GM12878 (cell line): ENCODE data around the gene GLA. TPM values are rescaled to one million over a fixed set of nuclear protein-coding genes. Genes with fewer than 3 reads are reported as not detected.

ENCODE experiments used
- ATAC-seq: fragments of 200-7000 bp; cut with Tn5 transposase; 3 replicates; pipeline ENCODE4 v1.9.1; 2020; ENCODE audit warnings: mild to moderate bottlenecking, moderate library complexity
- BruUV-seq: library from RNA; stranded (reverse); fragments of 400-500 nt; replicated peaks from 2 replicates; lab custom pipeline; 2021; lab: Mats Ljungman, UMichigan
- CTCF ChIA-PET: fragments of 300-600 bp; sonication (Branson Sonifier 250); formaldehyde crosslinking; extraction: SDS; loops from one replicate; lab custom pipeline; 2021; ENCODE audit warnings: inconsistent platforms; lab: Yijun Ruan, JAX
- POLR2A ChIA-PET: fragments of 350-600 bp; formaldehyde crosslinking; extraction: SDS; loops from one replicate; lab custom pipeline; 2021; ENCODE audit warnings: inconsistent platforms; lab: Charles Lee
- RAD21 ChIA-PET: fragments of 300-600 bp; sonication (Branson Sonifier 250); formaldehyde crosslinking; loops from one replicate; lab custom pipeline; 2023; ENCODE audit warnings: antibody characterized with exemption; ENCODE audit not compliant: unreplicated experiment; lab: Charles Lee
- SMC1A ChIA-PET: fragments of 300-600 bp; sonication (Branson Sonifier 250); formaldehyde crosslinking; loops from one replicate; lab custom pipeline; 2023; ENCODE audit not compliant: unreplicated experiment, uncharacterized antibody; lab: Charles Lee
- DNase-seq: peaks from one replicate; pipeline ENCODE4 v3.0.0-alpha.2; 2011; ENCODE audit warnings: low read depth, low spot score
- FAIRE-seq: peaks from 3 replicates; lab custom pipeline; 2011; peaks lifted over from hg19 to GRCh38; lab: Jason Lieb, UNC
- H2AFZ ChIP-seq: 2 replicates; pipeline ENCODE4 v1.6.0; 2011; ENCODE audit warnings: low read depth, low read length, control low read depth; ENCODE audit not compliant: control insufficient read depth
- H3K27ac ChIP-seq: 2 replicates; pipeline ENCODE4 v1.5.1; 2011; ENCODE audit warnings: control low read depth; ENCODE audit not compliant: control insufficient read depth, insufficient read depth
- H3K27me3 ChIP-seq, 2 experiments: replicated peaks in 1 of 2; 2 replicates each; pipeline versions ENCODE4 v1.6.0 to v1.6.1; 2011; ENCODE audit warnings: low read length in 1 of 2; ENCODE audit not compliant: control insufficient read depth in 2 of 2, insufficient read depth in 2 of 2
- H3K36me3 ChIP-seq, 2 experiments: 2 replicates each; pipeline ENCODE4 v1.5.1; 2011; ENCODE audit warnings: low read length in 1 of 2; ENCODE audit not compliant: control insufficient read depth in 2 of 2, insufficient read depth in 2 of 2
- H3K4me1 ChIP-seq: 2 replicates; pipeline ENCODE4 v1.6.1; 2011; ENCODE audit warnings: mild to moderate bottlenecking, low read length, moderate library complexity, mixed read lengths; ENCODE audit not compliant: control insufficient read depth, insufficient read depth
- H3K4me2 ChIP-seq: 2 replicates; pipeline ENCODE4 v1.6.0; 2011; ENCODE audit warnings: control low read depth; ENCODE audit not compliant: control insufficient read depth, insufficient read depth
- H3K4me3 ChIP-seq: fragments of 200-600 bp; sonication (generic); 2 replicates; pipeline ENCODE4 v1.5.1; 2016
- H3K79me2 ChIP-seq: 2 replicates; pipeline ENCODE4 v1.6.0; 2011; ENCODE audit warnings: low read length; ENCODE audit not compliant: control insufficient read depth, insufficient read depth
- H3K9ac ChIP-seq: 2 replicates; pipeline ENCODE4 v1.8.0; 2011; ENCODE audit warnings: low read length, control low read depth, mixed read lengths; ENCODE audit not compliant: control insufficient read depth, insufficient read depth
- H3K9me3 ChIP-seq: replicated peaks from 3 replicates; pipeline ENCODE4 v1.5.1; 2011; ENCODE audit warnings: mild to moderate bottlenecking, low read length; ENCODE audit not compliant: control insufficient read depth, insufficient read depth
- H4K20me1 ChIP-seq: 2 replicates; pipeline ENCODE4 v1.6.0; 2011; ENCODE audit not compliant: control insufficient read depth, insufficient read depth
- BACH1 ChIP-seq: fragments of 450-650 bp; IDR thresholded peaks from 2 replicates; pipeline ENCODE4 v1.6.1; 2017; ENCODE audit warnings: mild to moderate bottlenecking, borderline replicate concordance
- BHLHE40 ChIP-seq, 2 experiments: fragments of 450-650 bp in 1 of 2; IDR thresholded peaks; 2 replicates each; pipeline ENCODE4 v1.6.1; 2011 to 2017; ENCODE audit warnings: low read depth in 2 of 2, borderline replicate concordance in 1 of 2, improper control_type of control experiment in 1 of 2, low read length in 1 of 2, mild to moderate bottlenecking in 1 of 2
- CBFB ChIP-seq: IDR thresholded peaks from 2 replicates; pipeline ENCODE4 v1.6.1; 2016; ENCODE audit warnings: antibody characterized with exemption, low read depth
- CREM ChIP-seq: IDR thresholded peaks from 2 replicates; pipeline ENCODE4 v1.6.1; 2014; ENCODE audit warnings: antibody characterized with exemption, low read depth
- DPF2 ChIP-seq: fragments of 450-650 bp; IDR thresholded peaks from 2 replicates; pipeline ENCODE4 v1.6.1; 2017; ENCODE audit warnings: mild to moderate bottlenecking
- EGR1 ChIP-seq, 2 experiments: IDR thresholded peaks; 1 replicate in 1 of 2; 2 replicates in 1 of 2; pipeline ENCODE4 v1.6.1; 2011 to 2012; ENCODE audit warnings: low read depth in 2 of 2, low read length in 2 of 2, borderline replicate concordance in 1 of 2, mild to moderate bottlenecking in 1 of 2, moderate library complexity in 1 of 2
- ESRRA ChIP-seq: IDR thresholded peaks from 2 replicates; pipeline ENCODE4 v1.6.1; 2012; ENCODE audit warnings: mild to moderate bottlenecking, low read length, improper control_type of control experiment
- FOS ChIP-seq: IDR thresholded peaks from 3 replicates; pipeline ENCODE4 v1.6.1; 2011; ENCODE audit warnings: borderline replicate concordance; ENCODE audit not compliant: insufficient read length; ENCODE audit errors: extremely low read depth
- FOXM1 ChIP-seq: IDR thresholded peaks from 2 replicates; pipeline ENCODE4 v1.6.1; 2012; ENCODE audit warnings: low read depth, mild to moderate bottlenecking, inconsistent platforms, low read length, moderate library complexity
- GABPA ChIP-seq: IDR thresholded peaks from 2 replicates; pipeline ENCODE4 v1.6.1; 2014; ENCODE audit warnings: antibody characterized with exemption, low read depth, mild to moderate bottlenecking, inconsistent platforms
- GATAD2B ChIP-seq: fragments of 450-650 bp; conservative IDR thresholded peaks from 2 replicates; pipeline ENCODE4 v1.6.1; 2017; ENCODE audit warnings: low read depth, mild to moderate bottlenecking, moderate library complexity
- HDAC6 ChIP-seq: fragments of 200-600 bp; sonication (generic); IDR thresholded peaks from one replicate; pipeline ENCODE4 v1.8.0; 2017; ENCODE audit warnings: antibody characterized with exemption; ENCODE audit not compliant: unreplicated experiment
- MYB ChIP-seq: fragments of 150-350 bp; IDR thresholded peaks from 2 replicates; pipeline ENCODE4 v1.6.1; 2014; ENCODE audit warnings: mild to moderate bottlenecking, low read depth, low read length, borderline replicate concordance
- NR2F1 ChIP-seq: fragments of 450-650 bp; conservative IDR thresholded peaks from 2 replicates; pipeline ENCODE4 v1.6.1; 2017; ENCODE audit warnings: mild to moderate bottlenecking
- PAX5 ChIP-seq: IDR thresholded peaks from 2 replicates; pipeline ENCODE4 v1.6.1; 2011; ENCODE audit warnings: low read depth, low read length, borderline replicate concordance
- PML ChIP-seq: IDR thresholded peaks from 2 replicates; pipeline ENCODE4 v1.6.1; 2012; ENCODE audit warnings: low read length, inconsistent platforms
- POU2F2 ChIP-seq: IDR thresholded peaks from 3 replicates; pipeline ENCODE4 v1.6.1; 2011; ENCODE audit warnings: low read depth, mild to moderate bottlenecking, low read length, borderline replicate concordance
- RUNX3 ChIP-seq: IDR thresholded peaks from 2 replicates; pipeline ENCODE4 v1.6.1; 2012; ENCODE audit warnings: low read length, inconsistent platforms
- SMAD1 ChIP-seq: fragments of 450-650 bp; IDR thresholded peaks from 2 replicates; pipeline ENCODE4 v1.6.1; 2018; ENCODE audit warnings: mild to moderate bottlenecking, low read depth; ENCODE audit not compliant: partially characterized antibody
- SUPT20H ChIP-seq: IDR thresholded peaks from 2 replicates; pipeline ENCODE4 v1.6.1; 2011; ENCODE audit warnings: low read depth, mild to moderate bottlenecking, low read length, moderate library complexity, borderline replicate concordance; ENCODE audit not compliant: control insufficient read depth
- YY1 ChIP-seq: IDR thresholded peaks from 2 replicates; pipeline ENCODE4 v1.6.1; 2011; ENCODE audit warnings: low read depth, mild to moderate bottlenecking, low read length
- ZNF207 ChIP-seq: fragments of 450-650 bp; IDR thresholded peaks from 2 replicates; pipeline ENCODE4 v1.6.1; 2014; ENCODE audit warnings: antibody characterized with exemption, mild to moderate bottlenecking, borderline replicate concordance
- whole genome bisulfite sequencing: methylation state at CpG from one replicate; pipeline ENCODE4 v1.1.6; 2016; ENCODE audit warnings: low lambda C conversion rate; ENCODE audit not compliant: insufficient replicate concordance, insufficient coverage; ENCODE audit errors: missing lambda C conversion rate; 5-methylcytosine and 5-hydroxymethylcytosine counted together
- in situ Hi-C: fragments of 300-500 bp; cut with MboI; formaldehyde crosslinking; loops from 9 replicates; pipeline ENCODE4 v1.14.3; 2018; ENCODE audit warnings: mixed read lengths
- intact Hi-C: fragments of 100-400 bp; cut with micrococcal nuclease; formaldehyde crosslinking; loops from one replicate; pipeline ENCODE4 v1.14.2; 2022; ENCODE audit not compliant: unreplicated experiment
- polyA plus RNA-seq, 11 experiments: library from polyadenylated mRNA; depleted of rRNA in 4 of 11; unstranded in 6 of 11; stranded (reverse) in 5 of 11; fragments of >200 nt; fragmentation: Nextera tagmentation in 4 of 11; fragmentation: Illumina TruSeq in 1 of 11; extraction: Ambion mirVana in 4 of 11; extraction: Trizol in 1 of 11; gene quantifications; 1 replicate in 1 of 11; 2 replicates in 10 of 11; pipeline versions ENCODE4 v1.2.1 to v1.2.3, GENCODE V29; 2011 to 2016; ENCODE audit warnings: inconsistent platforms in 2 of 11, missing spikeins in 2 of 11, low read depth in 1 of 11
- total RNA-seq, 4 experiments: library from RNA; depleted of rRNA in 3 of 4; stranded (reverse); fragments of >200 nt in 3 of 4; fragmentation: Illumina TruSeq in 1 of 4; extraction: Trizol in 1 of 4; gene quantifications; 2 replicates each; pipeline versions ENCODE4 v1.2.1 to v1.2.3, GENCODE V29; 2013 to 2021
- TF ChIP-seq, protein P1 (sequence below): fragments of 450-650 bp; IDR thresholded peaks from 2 replicates; pipeline ENCODE4 v1.6.1; 2017; ENCODE audit warnings: low read depth, mild to moderate bottlenecking, moderate library complexity

Gene GLA
- total and polyA plus RNA-seq, 10 of the 15 experiments (the other 5 are each of a cell fraction or from before 2014, with no cell fraction given) = 23.8 to 66.4 (median 29.1) TPM

DNA sequence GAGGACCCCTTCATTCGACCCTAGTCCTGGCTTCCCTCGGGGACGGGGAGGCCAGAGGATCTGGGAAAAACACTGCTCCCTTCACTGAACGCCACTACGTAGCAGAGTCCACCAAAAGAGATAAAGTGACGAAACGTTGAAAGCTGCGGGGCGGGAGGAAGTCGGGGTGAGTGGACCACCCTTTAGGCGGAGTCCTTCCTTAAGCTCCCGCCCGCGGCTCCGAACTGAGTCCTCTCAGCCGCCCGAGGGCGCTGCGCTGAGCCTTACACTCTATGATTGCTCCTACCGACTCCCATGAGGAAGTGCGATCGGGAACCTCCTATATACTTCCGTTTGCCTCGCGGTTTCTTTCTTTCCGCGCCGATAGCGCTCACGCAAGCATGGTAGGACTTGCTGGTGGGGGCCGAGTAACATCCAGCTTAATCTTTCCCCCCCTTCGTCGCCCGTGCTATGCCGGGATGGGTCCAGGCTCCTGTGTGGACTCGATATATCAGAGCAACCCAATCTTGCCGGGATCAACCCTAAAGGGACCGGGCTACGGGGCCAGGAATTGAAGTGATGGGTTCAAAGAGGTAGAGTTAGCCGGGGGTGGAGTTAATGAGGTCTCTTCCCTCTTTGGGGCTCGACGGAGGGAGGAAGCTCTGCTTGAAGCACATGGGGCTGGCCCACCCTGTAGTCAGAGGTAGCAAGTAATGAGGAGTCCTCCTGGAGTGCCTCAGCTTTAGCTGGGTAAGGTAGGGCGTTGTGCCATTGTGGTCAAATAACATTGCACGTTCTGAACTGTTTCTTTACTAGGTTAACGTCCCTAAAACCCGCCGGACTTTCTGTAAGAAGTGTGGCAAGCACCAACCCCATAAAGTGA lies 16.8 kb downstream of the GLA start, which contains the start of gene RPL36A:
Gene RPL36A, plus strand, starts transcription at position 348 of the 862 bp plus-strand sequence. Its CDS starts 33 bp downstream, at position 381.
- POLR2A ChIA-PET = interaction anchor here (1.2 to 2.6 kb wide), 4 partner anchors 14 to 43 kb away, joined by 3 to 12 read pairs (median 6); partner anchors contain the start of genes GLA and TIMM8A
- TSS peak; percentile 79 for BruUV-seq
- TF ChIP-seq PML (peak; percentile 97), YY1 (peak; percentile 64), NR2F1 (0 out of 2 replicates have a peak, but pooled peaks have one; percentile 35), POU2F2 (peak; percentile 93; the same call in 2 of the 3 replicates), GABPA (peak; percentile 83), FOXM1 (no peak), CREM (peak; percentile 39; the same call in 1 of the 2 replicates), GATAD2B (peak; percentile 56; the same call in 1 of the 2 replicates), MYB (no peak), SMAD1 (peak; percentile 65), HDAC6 (peak; percentile 52), EGR1 (IDR thresholded peaks at IDR 0.05; ENCODE audit: borderline replicate concordance in 1 of 2, low read depth in 2 of 2, low read length in 2 of 2) (peak in 1 of 2 experiments; percentile 44; a peak in 2 of 3 replicates), ESRRA (0 out of 2 replicates have a peak, but pooled peaks have one; percentile 38), SUPT20H (no peak), ZNF207 (0 out of 2 replicates have a peak, but pooled peaks have one; percentile 38), RUNX3 (peak; percentile 88), BACH1 (peak; percentile 54; the same call in 1 of the 2 replicates), BHLHE40 (IDR thresholded peaks at IDR 0.05; ENCODE audit: borderline replicate concordance in 1 of 2, low read depth in 2 of 2, low read length in 1 of 2) (0 out of 4 replicates have a peak, but pooled peaks of 1 of the 2 experiments have one; percentile 27), DPF2 (no peak), FOS (no peak), CBFB (peak; percentile 92), PAX5 (peak; percentile 66; the same call in 1 of the 2 replicates)
- TF ChIP-seq, protein P1, sequence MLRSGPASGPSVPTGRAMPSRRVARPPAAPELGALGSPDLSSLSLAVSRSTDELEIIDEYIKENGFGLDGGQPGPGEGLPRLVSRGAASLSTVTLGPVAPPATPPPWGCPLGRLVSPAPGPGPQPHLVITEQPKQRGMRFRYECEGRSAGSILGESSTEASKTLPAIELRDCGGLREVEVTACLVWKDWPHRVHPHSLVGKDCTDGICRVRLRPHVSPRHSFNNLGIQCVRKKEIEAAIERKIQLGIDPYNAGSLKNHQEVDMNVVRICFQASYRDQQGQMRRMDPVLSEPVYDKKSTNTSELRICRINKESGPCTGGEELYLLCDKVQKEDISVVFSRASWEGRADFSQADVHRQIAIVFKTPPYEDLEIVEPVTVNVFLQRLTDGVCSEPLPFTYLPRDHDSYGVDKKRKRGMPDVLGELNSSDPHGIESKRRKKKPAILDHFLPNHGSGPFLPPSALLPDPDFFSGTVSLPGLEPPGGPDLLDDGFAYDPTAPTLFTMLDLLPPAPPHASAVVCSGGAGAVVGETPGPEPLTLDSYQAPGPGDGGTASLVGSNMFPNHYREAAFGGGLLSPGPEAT = peak; percentile 61

More for the DNA sequence above, 16.8 kb downstream of the GLA start, which contains the start of gene RPL36A:
- Histone ChIP-seq H3K36me3 (no peaks in the 10 kb centered on the region; a peak in 1 of 4 replicates), H3K27ac (peak within 1 kb of the TSS; percentile 76), H3K4me3 (peak within 1 kb of the TSS; percentile 72), H3K9ac (peak within 1 kb of the TSS; percentile 88), H4K20me1 (no peaks in the 10 kb centered on the region), H2AFZ (peak within 1 kb of the TSS; percentile 85), H3K9me3 (no peaks in the 10 kb centered on the region), H3K27me3 (no peaks in the 10 kb centered on the region), H3K4me1 (no peaks in the 10 kb centered on the region), H3K4me2 (peak within 1 kb of the TSS; percentile 72), H3K79me2 (peaks cover 28% of the 10 kb centered on the region)
- intact Hi-C loops = loop anchor here (2.0 to 5.0 kb wide), 2 partner anchors 18 to 569 kb away; partner anchors contain the start of genes CSTF2 and HNRNPH2
- in situ Hi-C loops = no loop called here
- WGBS = 28% methylated on average over 47 of the region's 47 CpGs
- DNase-seq = peak; percentile 63
- ChIA-PET RAD21 (interaction anchor here (1.0 kb wide), 1 partner anchor 42 kb away, joined by 4 read pairs; the partner anchor contains the start of gene TIMM8A), SMC1A (interaction anchor here (1.1 to 2.0 kb wide), 4 partner anchors 22 to 42 kb away, joined by 4 to 6 read pairs (median 5); partner anchors contain the start of gene TIMM8A), CTCF (interaction anchor here (0.6 to 2.1 kb wide), 8 partner anchors 11 to 42 kb away, joined by 3 to 9 read pairs (median 4); partner anchors contain the start of gene TIMM8A)
- FAIRE-seq = no peak
- peak; percentile 85 for ATAC-seq
